AG04450 (cell line): Measurements from ENCODE around the gene LRP1B. TPM values are rescaled to one million over a fixed set of nuclear protein-coding genes. Genes with fewer than 3 reads are reported as not detected.

ENCODE experiments used
- CTCF ChIA-PET: fragments of 300-600, 350-600 bp; formaldehyde crosslinking; extraction: SDS; loops from one replicate; lab custom pipeline; 2022; ENCODE audit warnings: antibody characterized with exemption, inconsistent platforms; lab: Charles Lee
- POLR2A ChIA-PET: fragments of 350-600 bp; formaldehyde crosslinking; extraction: SDS; loops from one replicate; lab custom pipeline; 2021; ENCODE audit warnings: antibody characterized with exemption, inconsistent platforms; lab: Yijun Ruan, JAX
- DNase-seq: peaks from one replicate; pipeline ENCODE4 v3.0.0-alpha.2; 2011; ENCODE audit warnings: low read depth, low spot score
- H3K27ac ChIP-seq: one replicate; pipeline ENCODE4 v1.5.1; 2012; ENCODE audit warnings: low read depth, low read length, control low read depth
- H3K27me3 ChIP-seq: one replicate; pipeline ENCODE4 v1.6.0; 2012; ENCODE audit warnings: low read length; ENCODE audit not compliant: control insufficient read depth, insufficient read depth
- H3K4me3 ChIP-seq: 2 replicates; pipeline ENCODE4 v1.5.1; 2011; ENCODE audit warnings: mild to moderate bottlenecking, low read depth, low read length, control low read depth
- H3K9me3 ChIP-seq: 2 replicates; pipeline ENCODE4 v1.5.1; 2012; ENCODE audit warnings: low read length; ENCODE audit not compliant: control insufficient read depth, insufficient read depth
- CTCF ChIP-seq: IDR thresholded peaks from 2 replicates; pipeline ENCODE4 v1.5.1; 2011; ENCODE audit warnings: low read depth, low read length, control low read depth, inconsistent platforms
- polyA plus RNA-seq: library from polyadenylated mRNA; depleted of rRNA; stranded (reverse); fragments of >200 nt; gene quantifications from 2 replicates; pipeline ENCODE4 v1.2.3, GENCODE V29; 2011

Gene LRP1B
- polyA plus RNA-seq, 1 experiment, result 0.15 TPM

DNA sequence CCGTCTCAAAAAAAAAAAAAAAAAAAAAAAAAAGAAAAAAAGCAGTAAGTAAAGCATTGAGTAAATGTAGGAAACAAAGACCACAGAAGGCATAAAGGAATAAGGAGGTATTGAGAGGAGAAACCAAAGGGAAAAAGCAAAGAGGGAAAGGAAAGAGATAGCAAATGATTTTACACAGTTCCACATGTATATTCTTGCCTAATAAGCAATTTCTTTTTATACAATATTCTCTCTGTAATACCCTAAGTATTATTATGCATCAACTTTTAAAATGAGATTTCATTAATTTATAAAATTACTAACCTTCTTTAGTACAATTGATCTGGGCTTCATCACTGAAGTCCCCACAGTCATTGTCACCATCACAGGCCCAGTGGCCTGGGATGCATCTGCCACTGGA is 1180.9 kb downstream of the LRP1B start:
- TF ChIP-seq CTCF, result no peak
- ChIA-PET CTCF (no interaction called here), POLR2A (no interaction called here)
- H3K27ac ChIP-seq, result no peak overlapping the region
- H3K4me3 ChIP-seq, result no peak overlapping the region
- no peaks in the 10 kb centered on the region for H3K9me3 ChIP-seq
- no peak for DNase-seq
- no peaks in the 10 kb centered on the region for H3K27me3 ChIP-seq

GRCh38 chr2:140947236-140947635 is 1183.6 kb downstream of the LRP1B start:
- no peak for DNase-seq
- Histone ChIP-seq H3K4me3 (no peak overlapping the region), H3K9me3 (no peaks in the 10 kb centered on the region), H3K27ac (no peak overlapping the region), H3K27me3 (no peaks in the 10 kb centered on the region)
- ChIA-PET CTCF (no interaction called here), POLR2A (no interaction called here)
- no peak for TF ChIP-seq CTCF

- H3K9me3 ChIP-seq, result no peaks in the 10 kb centered on the region
- 0 out of 2 replicates have a peak, but pooled peaks have one; percentile 8 for TF ChIP-seq CTCF
- POLR2A ChIA-PET, result no interaction called here
- H3K27ac ChIP-seq, result no peak overlapping the region
- H3K4me3 ChIP-seq, result no peak overlapping the region
- CTCF ChIA-PET, result interaction anchor here (0.8 kb wide), 1 partner anchor 51 kb away, joined by 4 read pairs; no protein-coding TSS in a partner anchor
- DNase-seq, result no peak
- H3K27me3 ChIP-seq, result no peaks in the 10 kb centered on the region
Measured at GRCh38 chr2:140943867-140944266, 1186.9 kb downstream of the LRP1B start.

DNA sequence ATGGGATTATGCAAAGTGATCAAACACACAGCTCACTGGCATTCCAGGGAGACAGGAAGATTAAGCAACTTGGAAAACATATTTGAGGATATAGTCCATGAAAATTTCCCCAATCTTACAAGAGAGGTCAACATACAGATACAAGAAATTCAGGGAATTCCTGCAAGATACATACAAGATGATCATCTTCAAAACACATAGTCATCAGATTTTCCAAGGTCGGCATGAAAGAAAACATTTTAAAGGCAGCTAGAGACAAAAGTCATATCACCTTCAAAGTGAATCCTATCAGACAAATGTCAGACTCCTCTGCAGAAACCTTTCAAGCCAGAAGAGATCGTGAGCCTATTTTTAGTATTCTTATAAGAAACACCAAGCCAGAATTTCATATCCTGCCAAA is 1188.5 kb downstream of the LRP1B start:
- Histone ChIP-seq H3K27me3 (no peaks in the 10 kb centered on the region), H3K4me3 (no peak overlapping the region), H3K27ac (no peak overlapping the region), H3K9me3 (no peaks in the 10 kb centered on the region)
- DNase-seq, result no peak
- ChIA-PET CTCF (no interaction called here), POLR2A (no interaction called here)
- no peak for TF ChIP-seq CTCF

DNA sequence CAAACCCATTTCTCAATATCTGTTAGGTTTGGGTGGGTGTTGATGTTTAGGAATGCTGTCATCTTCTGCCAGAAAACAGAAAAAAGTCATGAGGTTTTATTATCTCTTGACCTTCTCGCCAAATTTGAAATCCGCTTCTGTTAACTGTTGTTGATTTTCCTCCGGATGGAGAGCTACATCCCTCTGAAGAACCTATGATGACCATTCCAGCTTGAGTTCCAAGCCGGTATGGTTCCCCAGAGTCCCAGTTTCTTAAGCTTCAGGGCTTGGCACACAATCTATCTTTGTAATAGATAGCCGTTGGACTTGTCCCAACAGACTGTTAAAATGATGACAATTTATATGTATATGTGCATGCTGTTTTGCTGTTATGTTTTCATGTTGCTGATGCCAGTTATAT is 1201.0 kb downstream of the LRP1B start:
- Histone ChIP-seq H3K4me3 (no peak overlapping the region), H3K9me3 (no peaks in the 10 kb centered on the region), H3K27me3 (no peaks in the 10 kb centered on the region), H3K27ac (no peak overlapping the region)
- ChIA-PET CTCF (no interaction called here), POLR2A (no interaction called here)
- TF ChIP-seq CTCF, result no peak
- no peak for DNase-seq
